ENCODE data around the gene LYST. TPM values are rescaled to one million over a fixed set of nuclear protein-coding genes. Genes with fewer than 3 reads are reported as not detected.

The LYST gene
- total and polyA plus RNA-seq, 2 of the 8 experiments (the other 6 are each of a cell fraction or from before 2014, with no cell fraction given): 0.29 to 0.58 TPM

DNA sequence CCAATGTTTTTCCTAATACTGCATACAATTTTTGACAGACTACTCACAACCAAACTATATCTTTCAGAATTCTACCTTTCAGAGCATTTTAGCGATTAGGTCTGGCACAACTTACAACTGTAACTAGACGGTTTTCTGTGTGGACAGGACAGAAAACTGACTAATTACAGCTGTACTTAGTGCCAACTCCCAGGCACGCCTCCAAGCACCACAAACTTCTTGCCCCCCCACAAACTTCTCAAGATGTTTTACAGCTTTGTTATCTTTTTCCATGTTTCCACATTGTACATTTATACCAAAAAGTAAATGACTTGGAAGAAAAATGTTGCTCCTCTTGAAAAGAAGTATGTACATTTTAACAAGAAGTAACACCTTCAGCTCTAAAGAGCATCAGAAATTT lies 13.8 kb downstream of the LYST start (continued):
- TF ChIP-seq PHF8 (conservative IDR thresholded peaks at IDR 0.05; ENCODE audit: low read depth, low read length): no peak
- TF ChIP-seq TAF1 (IDR thresholded peaks at IDR 0.05; ENCODE audit: low read depth, low read length): no peak

All from H1 (cell line).